Neural cell (in vitro differentiated cells): ENCODE results near the gene GRIA3. TPM values are rescaled to one million over a fixed set of nuclear protein-coding genes. Genes with fewer than 3 reads are reported as not detected.

Source experiments
- H2AFZ ChIP-seq: fragments of 200-600, 300-800 bp; sonication (generic), shearing (Covaris generic); 2 replicates; pipeline ENCODE4 v1.6.0; 2014; ENCODE audit warnings: low read depth, mild to moderate bottlenecking, antibody characterized with exemption, low read length, moderate library complexity
- H3F3A ChIP-seq: fragments of 200-600 bp; shearing (Covaris generic); 2 replicates; pipeline ENCODE4 v1.6.1; 2016; ENCODE audit warnings: mild to moderate bottlenecking, moderate library complexity, mixed read lengths, antibody characterized with exemption, low read length; ENCODE audit not compliant: insufficient read depth, poor library complexity, severe bottlenecking
- H3K27ac ChIP-seq: fragments of 200-600, 300-800 bp; sonication (generic), shearing (Covaris generic); 2 replicates; pipeline ENCODE4 v1.5.1; 2014; ENCODE audit warnings: mild to moderate bottlenecking, low read length, moderate library complexity
- H3K27me3 ChIP-seq: fragments of 300-800, 200-600 bp; sonication (generic), shearing (Covaris generic); 2 replicates; pipeline ENCODE4 v1.6.0; 2014; ENCODE audit warnings: mild to moderate bottlenecking, low read depth, low read length, moderate library complexity; ENCODE audit not compliant: insufficient read depth
- H3K36me3 ChIP-seq: fragments of 300-800, 200-600 bp; sonication (generic), shearing (Covaris generic); 2 replicates; pipeline ENCODE4 v1.5.1; 2014; ENCODE audit warnings: mild to moderate bottlenecking, antibody characterized with exemption, low read length, moderate library complexity; ENCODE audit not compliant: insufficient read depth
- H3K4me2 ChIP-seq: fragments of 300-800, 200-600 bp; sonication (generic), shearing (Covaris generic); 2 replicates; pipeline ENCODE4 v1.6.0; 2014; ENCODE audit warnings: mild to moderate bottlenecking, low read length
- H3K4me3 ChIP-seq: fragments of 300-800, 200-600 bp; sonication (generic), shearing (Covaris generic); 2 replicates; pipeline ENCODE4 v1.5.1; 2014; ENCODE audit warnings: mild to moderate bottlenecking, low read length, moderate library complexity
- H3K79me2 ChIP-seq: fragments of 200-600 bp; shearing (Covaris generic); replicated peaks from 2 replicates; pipeline ENCODE4 v1.6.0; 2014; ENCODE audit warnings: mild to moderate bottlenecking, low read length, moderate library complexity; ENCODE audit not compliant: insufficient read depth
- H3K9ac ChIP-seq: fragments of 300-800, 200-600 bp; sonication (generic), shearing (Covaris generic); 2 replicates; pipeline ENCODE4 v1.6.1; 2016; ENCODE audit warnings: mild to moderate bottlenecking, low read length, mixed read lengths
- H3K9me2 ChIP-seq: fragments of 200-600 bp; shearing (Covaris generic); 2 replicates; pipeline ENCODE4 v1.6.1; 2016; ENCODE audit warnings: mild to moderate bottlenecking, low read length, mixed read lengths; ENCODE audit not compliant: insufficient read depth
- H3K9me3 ChIP-seq: fragments of 200-600, 300-800 bp; sonication (generic), shearing (Covaris generic); 2 replicates; pipeline ENCODE4 v1.6.1; 2016; ENCODE audit warnings: mild to moderate bottlenecking, mixed run types, low read length, moderate library complexity, mixed read lengths
- H4K20me1 ChIP-seq: fragments of 200-600 bp; shearing (Covaris generic); 2 replicates; pipeline ENCODE4 v1.6.1; 2016; ENCODE audit warnings: mild to moderate bottlenecking, mixed run types; ENCODE audit not compliant: insufficient read depth
- EP300 ChIP-seq: fragments of 450-650 bp; conservative IDR thresholded peaks from 2 replicates; pipeline ENCODE4 v1.6.1; 2014; ENCODE audit warnings: antibody characterized with exemption, mild to moderate bottlenecking, moderate library complexity; ENCODE audit not compliant: poor library complexity, severe bottlenecking
- EZH2 ChIP-seq: fragments of 200-600, 300-800 bp; shearing (Covaris generic), sonication (generic); IDR thresholded peaks from 2 replicates; pipeline ENCODE4 v1.6.1; 2014; ENCODE audit warnings: antibody characterized with exemption, low read length, borderline replicate concordance, mild to moderate bottlenecking; ENCODE audit not compliant: insufficient read depth, poor library complexity, severe bottlenecking
- MXI1 ChIP-seq: fragments of 450-650 bp; conservative IDR thresholded peaks from 2 replicates; pipeline ENCODE4 v1.6.1; 2014; ENCODE audit warnings: antibody characterized with exemption, mild to moderate bottlenecking; ENCODE audit not compliant: poor library complexity, severe bottlenecking
- POLR2AphosphoS5 ChIP-seq: IDR thresholded peaks from 2 replicates; pipeline ENCODE4 v1.6.1; 2012
- RAD21 ChIP-seq: fragments of 450-650 bp; conservative IDR thresholded peaks from 2 replicates; pipeline ENCODE4 v1.6.1; 2014; ENCODE audit warnings: antibody characterized with exemption, mild to moderate bottlenecking, moderate library complexity
- SMC3 ChIP-seq: fragments of 450-650 bp; conservative IDR thresholded peaks from 2 replicates; pipeline ENCODE4 v1.6.1; 2014; ENCODE audit warnings: antibody characterized with exemption, mild to moderate bottlenecking, moderate library complexity; ENCODE audit not compliant: poor library complexity
- TAF1 ChIP-seq: IDR thresholded peaks from 2 replicates; pipeline ENCODE4 v1.6.1; 2012; ENCODE audit warnings: low read depth
- polyA plus RNA-seq: library from polyadenylated mRNA; depleted of rRNA; stranded (reverse); fragments of >200 nt; gene quantifications from 2 replicates; pipeline ENCODE4 v1.2.3, GENCODE V29; 2014
- TF ChIP-seq, protein P1 (sequence below): fragments of 450-650 bp; IDR thresholded peaks from 2 replicates; pipeline ENCODE4 v1.5.1; 2014; ENCODE audit warnings: antibody characterized with exemption, mild to moderate bottlenecking, moderate library complexity; ENCODE audit not compliant: poor library complexity, severe bottlenecking
- TF ChIP-seq, protein P2 (sequence below): IDR thresholded peaks from 2 replicates; pipeline ENCODE4 v1.6.1; 2012; ENCODE audit warnings: borderline replicate concordance

The GRIA3 gene
- polyA plus RNA-seq, 1 donor from 2014 or later, result 7.8 TPM

DNA sequence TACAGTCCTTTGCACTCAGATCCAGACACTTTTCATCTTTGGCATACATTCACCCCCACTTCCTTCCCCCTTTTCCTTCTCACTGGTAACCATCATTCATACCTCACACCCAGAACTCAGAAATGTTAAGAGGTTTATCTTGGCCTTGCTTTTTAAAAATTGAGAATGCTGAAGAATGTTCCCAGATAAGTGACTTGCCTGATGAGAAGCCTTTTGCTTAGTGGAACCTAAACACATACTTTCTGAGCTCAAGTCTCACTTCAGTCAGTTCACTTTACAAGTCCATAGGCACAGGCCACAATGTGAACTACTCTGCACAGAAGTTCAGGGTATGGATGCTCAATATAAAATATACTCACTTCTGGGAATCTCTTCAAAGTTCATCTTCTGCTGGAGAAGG lies 129.4 kb downstream of the GRIA3 start:
- Histone ChIP-seq H3K36me3 (no peaks in the 10 kb centered on the region), H3K9me2 (no peaks in the 10 kb centered on the region), H3K79me2 (no peaks in the 10 kb centered on the region), H4K20me1 (no peaks in the 10 kb centered on the region), H2AFZ (no peak overlapping the region), H3K4me2 (no peak overlapping the region), H3K27ac (no peak overlapping the region), H3K9ac (no peak overlapping the region), H3K27me3 (no peaks in the 10 kb centered on the region), H3K4me3 (no peak overlapping the region), H3K9me3 (no peaks in the 10 kb centered on the region), H3F3A (no peaks in the 10 kb centered on the region)
- no peak for TF ChIP-seq POLR2AphosphoS5
- TF ChIP-seq MXI1, result no peak
- TF ChIP-seq EP300, result no peak
- no peak for TF ChIP-seq SMC3
- TF ChIP-seq, protein P1, sequence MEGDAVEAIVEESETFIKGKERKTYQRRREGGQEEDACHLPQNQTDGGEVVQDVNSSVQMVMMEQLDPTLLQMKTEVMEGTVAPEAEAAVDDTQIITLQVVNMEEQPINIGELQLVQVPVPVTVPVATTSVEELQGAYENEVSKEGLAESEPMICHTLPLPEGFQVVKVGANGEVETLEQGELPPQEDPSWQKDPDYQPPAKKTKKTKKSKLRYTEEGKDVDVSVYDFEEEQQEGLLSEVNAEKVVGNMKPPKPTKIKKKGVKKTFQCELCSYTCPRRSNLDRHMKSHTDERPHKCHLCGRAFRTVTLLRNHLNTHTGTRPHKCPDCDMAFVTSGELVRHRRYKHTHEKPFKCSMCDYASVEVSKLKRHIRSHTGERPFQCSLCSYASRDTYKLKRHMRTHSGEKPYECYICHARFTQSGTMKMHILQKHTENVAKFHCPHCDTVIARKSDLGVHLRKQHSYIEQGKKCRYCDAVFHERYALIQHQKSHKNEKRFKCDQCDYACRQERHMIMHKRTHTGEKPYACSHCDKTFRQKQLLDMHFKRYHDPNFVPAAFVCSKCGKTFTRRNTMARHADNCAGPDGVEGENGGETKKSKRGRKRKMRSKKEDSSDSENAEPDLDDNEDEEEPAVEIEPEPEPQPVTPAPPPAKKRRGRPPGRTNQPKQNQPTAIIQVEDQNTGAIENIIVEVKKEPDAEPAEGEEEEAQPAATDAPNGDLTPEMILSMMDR, result no peak

DNA sequence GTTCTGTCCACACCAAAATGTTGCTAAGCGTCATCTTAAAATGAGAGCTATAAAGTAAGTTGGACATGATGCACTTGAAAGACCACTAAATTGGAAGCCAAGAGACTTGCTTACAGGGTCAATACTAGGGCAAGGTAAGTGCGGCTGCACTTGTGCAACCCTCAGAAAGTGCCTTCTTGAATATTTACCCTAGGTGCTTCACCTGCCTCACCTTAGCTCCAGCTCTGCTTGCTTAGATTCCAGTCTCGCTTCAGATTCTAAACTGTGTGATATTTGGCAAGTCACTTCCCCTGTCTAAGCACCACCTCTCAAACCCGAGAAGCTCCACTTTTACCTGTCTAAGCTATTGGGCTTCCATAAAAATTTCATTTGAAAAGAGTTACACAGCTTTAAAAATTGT lies 136.5 kb downstream of the GRIA3 start:
- TF ChIP-seq, protein P1, result no peak
- TF ChIP-seq SMC3 (no peak), POLR2AphosphoS5 (no peak), TAF1 (no peak), EP300 (no peak), EZH2 (no peak), RAD21 (no peak), MXI1 (no peak)
- TF ChIP-seq, protein P2, sequence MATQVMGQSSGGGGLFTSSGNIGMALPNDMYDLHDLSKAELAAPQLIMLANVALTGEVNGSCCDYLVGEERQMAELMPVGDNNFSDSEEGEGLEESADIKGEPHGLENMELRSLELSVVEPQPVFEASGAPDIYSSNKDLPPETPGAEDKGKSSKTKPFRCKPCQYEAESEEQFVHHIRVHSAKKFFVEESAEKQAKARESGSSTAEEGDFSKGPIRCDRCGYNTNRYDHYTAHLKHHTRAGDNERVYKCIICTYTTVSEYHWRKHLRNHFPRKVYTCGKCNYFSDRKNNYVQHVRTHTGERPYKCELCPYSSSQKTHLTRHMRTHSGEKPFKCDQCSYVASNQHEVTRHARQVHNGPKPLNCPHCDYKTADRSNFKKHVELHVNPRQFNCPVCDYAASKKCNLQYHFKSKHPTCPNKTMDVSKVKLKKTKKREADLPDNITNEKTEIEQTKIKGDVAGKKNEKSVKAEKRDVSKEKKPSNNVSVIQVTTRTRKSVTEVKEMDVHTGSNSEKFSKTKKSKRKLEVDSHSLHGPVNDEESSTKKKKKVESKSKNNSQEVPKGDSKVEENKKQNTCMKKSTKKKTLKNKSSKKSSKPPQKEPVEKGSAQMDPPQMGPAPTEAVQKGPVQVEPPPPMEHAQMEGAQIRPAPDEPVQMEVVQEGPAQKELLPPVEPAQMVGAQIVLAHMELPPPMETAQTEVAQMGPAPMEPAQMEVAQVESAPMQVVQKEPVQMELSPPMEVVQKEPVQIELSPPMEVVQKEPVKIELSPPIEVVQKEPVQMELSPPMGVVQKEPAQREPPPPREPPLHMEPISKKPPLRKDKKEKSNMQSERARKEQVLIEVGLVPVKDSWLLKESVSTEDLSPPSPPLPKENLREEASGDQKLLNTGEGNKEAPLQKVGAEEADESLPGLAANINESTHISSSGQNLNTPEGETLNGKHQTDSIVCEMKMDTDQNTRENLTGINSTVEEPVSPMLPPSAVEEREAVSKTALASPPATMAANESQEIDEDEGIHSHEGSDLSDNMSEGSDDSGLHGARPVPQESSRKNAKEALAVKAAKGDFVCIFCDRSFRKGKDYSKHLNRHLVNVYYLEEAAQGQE, result no peak

More for the DNA sequence above, 136.5 kb downstream of the GRIA3 start:
- Histone ChIP-seq H3K4me3 (no peak overlapping the region), H2AFZ (no peak overlapping the region), H3K27me3 (no peaks in the 10 kb centered on the region), H3K9ac (no peak overlapping the region), H3K9me2 (no peaks in the 10 kb centered on the region), H3K4me2 (no peak overlapping the region), H3K79me2 (no peaks in the 10 kb centered on the region), H3K27ac (no peak overlapping the region), H4K20me1 (no peaks in the 10 kb centered on the region), H3F3A (no peaks in the 10 kb centered on the region), H3K9me3 (no peaks in the 10 kb centered on the region), H3K36me3 (no peaks in the 10 kb centered on the region)
